ENCODE data around the gene CTBS. TPM values are rescaled to one million over a fixed set of nuclear protein-coding genes. Genes with fewer than 3 reads are reported as not detected.

CTBS gene
- total RNA-seq, 1 experiment from 2014 or later: 3.7 TPM

DNA sequence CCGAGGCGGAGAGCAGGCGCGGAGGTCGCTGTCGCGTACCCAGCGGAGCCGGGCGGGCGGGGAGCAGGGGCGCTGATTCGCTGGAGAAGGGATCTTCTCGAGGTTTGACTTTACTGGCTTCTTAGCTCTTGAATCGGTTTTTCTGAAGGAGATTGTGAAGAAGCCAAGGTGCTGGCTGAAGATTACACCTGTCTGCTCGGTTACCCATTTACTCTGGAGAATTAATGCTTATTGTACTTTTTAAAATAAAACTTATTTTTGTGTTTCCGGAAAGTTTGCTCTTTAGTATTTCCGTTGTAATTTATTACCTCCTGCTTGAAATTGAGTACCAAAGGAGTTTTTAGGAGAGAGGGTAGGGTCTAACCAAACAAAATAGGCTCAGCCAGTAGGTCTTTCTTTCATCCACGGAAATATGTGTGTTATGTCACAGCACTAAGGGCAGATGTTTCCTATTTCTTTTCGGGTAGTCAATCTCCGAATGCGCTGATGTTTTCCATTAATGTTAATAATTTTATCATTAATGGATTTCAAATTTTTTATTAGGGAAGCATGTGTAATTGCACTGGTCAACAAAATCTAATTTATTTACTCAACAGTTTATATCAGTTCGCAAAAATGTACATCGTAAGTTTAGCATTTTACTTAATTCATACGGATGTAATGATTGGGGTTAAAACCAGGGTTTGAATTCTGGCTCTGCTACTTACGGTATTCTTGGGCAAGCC, 67.3 kb downstream of the CTBS start:
- intact Hi-C loops (cut with micrococcal nuclease): loop anchor here (1.0 to 10.0 kb wide), 8 partner anchors 34 to 428 kb away; partner anchors contain the start of gene CTBS
- no peaks in the 10 kb centered on the region for H3K27me3 ChIP-seq (ENCODE audit: low read length)
- no peaks in the 10 kb centered on the region for H3F3A ChIP-seq (ENCODE audit: low read length, unreplicated experiment)
- TF ChIP-seq EZH2 (IDR thresholded peaks at IDR 0.05; ENCODE audit: low read length, unreplicated experiment) (no peak), CTCF (conservative IDR thresholded peaks at IDR 0.05; ENCODE audit: low read depth, low read length) (no peak), EZH2phosphoT487 (IDR thresholded peaks at IDR 0.05; ENCODE audit: borderline replicate concordance, low read length) (no peak)
- H3K4me3 ChIP-seq (ENCODE audit: low read length): peak overlapping the region; percentile 83
- peak overlapping the region; percentile 94 for H3K27ac ChIP-seq (ENCODE audit: low read length)
- peaks cover 32% of the 10 kb centered on the region for H4K20me1 ChIP-seq (ENCODE audit: low read length)
- ChIA-PET POLR2A (ENCODE audit: unreplicated experiment) (interaction anchor here (0.5 to 1.4 kb wide), 7 partner anchors 20 to 853 kb away, joined by 3 to 15 read pairs (median 4); no protein-coding TSS in a partner anchor), CTCF (interaction anchor here (1.1 to 1.3 kb wide), 4 partner anchors 35 to 112 kb away, joined by 3 to 6 read pairs (median 6); no protein-coding TSS in a partner anchor)
- H3K9ac ChIP-seq (ENCODE audit: low read length): peak overlapping the region; percentile 85
- peak overlapping the region; percentile 93 for H2AFZ ChIP-seq (ENCODE audit: low read length)
- no peaks in the 10 kb centered on the region for H3K9me2 ChIP-seq (replicated peaks; ENCODE audit: low read length)
- peak overlapping the region; percentile 89 for H3K4me2 ChIP-seq (ENCODE audit: low read length)
- ATAC-seq (no peak), DNase-seq (peak; percentile 14)
- 0 out of 2 replicates have a peak, but pooled peaks cover 4% of the 10 kb centered on the region for H3K9me3 ChIP-seq (ENCODE audit: low read length)
- 0 out of 2 replicates have a peak, but pooled peaks cover 3% of the 10 kb centered on the region for H3K36me3 ChIP-seq (ENCODE audit: low read depth, low read length)
- TSS peak; percentile 63 for BruUV-seq (replicated peaks)
- peaks cover 26% of the 10 kb centered on the region for H3K4me1 ChIP-seq (ENCODE audit: insufficient read depth, low read length)
- peaks cover 48% of the 10 kb centered on the region for H3K79me2 ChIP-seq (ENCODE audit: low read length)

DNA sequence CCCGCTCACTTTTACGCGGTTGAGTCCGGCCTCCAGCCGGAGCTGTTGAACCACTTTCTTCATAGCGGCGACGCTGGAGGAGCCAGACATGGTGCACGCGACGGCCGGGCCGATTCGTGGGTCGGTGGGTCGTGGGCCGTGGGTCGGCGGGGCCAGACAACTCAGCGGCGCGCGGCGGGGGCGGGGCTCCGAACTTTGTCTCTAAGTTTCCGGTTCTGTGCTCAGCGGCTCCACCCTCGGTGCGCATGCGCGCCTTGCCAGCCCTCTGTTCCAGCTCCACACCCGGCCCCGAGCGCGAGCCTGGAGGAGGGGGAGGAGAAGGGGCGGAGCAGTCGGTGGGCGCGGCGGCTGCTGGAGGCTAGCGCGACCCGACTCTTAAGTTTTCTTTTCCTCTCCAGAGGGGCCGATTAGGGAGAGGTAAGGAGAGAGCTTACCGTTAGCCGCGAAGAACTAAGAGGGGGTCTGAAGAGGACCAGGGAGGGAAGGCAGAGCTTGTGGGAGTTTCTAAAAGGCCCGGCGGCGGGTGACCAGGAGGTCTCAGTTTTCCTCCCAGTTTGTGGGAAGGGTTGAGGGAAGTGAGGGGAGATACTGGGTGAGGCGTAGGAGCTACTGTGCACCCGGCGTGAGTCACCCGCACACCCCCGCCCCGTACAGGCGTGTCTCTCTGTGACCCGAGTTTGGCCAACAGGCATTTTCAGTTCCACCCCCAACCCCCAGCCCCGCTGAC, 68.1 kb downstream of the CTBS start, which contains the start of the genes GNG5 and SPATA1:
Gene GNG5, minus strand, starts transcription at position 580 of the 727 bp plus-strand sequence. Its CDS starts 490 bp downstream, at position 90.
Gene SPATA1, plus strand, starts transcription at position 385 of the 727 bp plus-strand sequence. CDS start 9,974 bp downstream, outside the sequence.
- H3K9me2 ChIP-seq (replicated peaks; ENCODE audit: low read length): no peaks in the 10 kb centered on the region
- H3K4me2 ChIP-seq (ENCODE audit: low read length): peak within 1 kb of the TSS; percentile 89
- H3K9me3 ChIP-seq (ENCODE audit: low read length): 0 out of 2 replicates have a peak, but pooled peaks cover 4% of the 10 kb centered on the region
- no TSS peak for BruUV-seq (replicated peaks)
- H3K79me2 ChIP-seq (ENCODE audit: low read length): peaks cover 55% of the 10 kb centered on the region
- ATAC-seq (peak; percentile 81), DNase-seq (peak; percentile 96)
- peak within 1 kb of the TSS; percentile 83 for H3K4me3 ChIP-seq (ENCODE audit: low read length)
- peak within 1 kb of the TSS; percentile 94 for H3K27ac ChIP-seq (ENCODE audit: low read length)
- TF ChIP-seq EZH2 (IDR thresholded peaks at IDR 0.05; ENCODE audit: low read length, unreplicated experiment): no peak
- peak; percentile 76 for TF ChIP-seq EZH2phosphoT487 (IDR thresholded peaks at IDR 0.05; ENCODE audit: borderline replicate concordance, low read length)
- H2AFZ ChIP-seq (ENCODE audit: low read length): peak within 1 kb of the TSS; percentile 93
- peak within 1 kb of the TSS; percentile 85 for H3K9ac ChIP-seq (ENCODE audit: low read length)
- peaks cover 26% of the 10 kb centered on the region for H3K4me1 ChIP-seq (ENCODE audit: insufficient read depth, low read length)
- no peaks in the 10 kb centered on the region for H3K27me3 ChIP-seq (ENCODE audit: low read length)
- POLR2A ChIA-PET (ENCODE audit: unreplicated experiment): interaction anchor here (0.5 to 1.4 kb wide), 12 partner anchors 19 to 853 kb away, joined by 3 to 15 read pairs (median 4); no protein-coding TSS in a partner anchor
- H4K20me1 ChIP-seq (ENCODE audit: low read length): peaks cover 32% of the 10 kb centered on the region
- H3F3A ChIP-seq (ENCODE audit: low read length, unreplicated experiment): no peaks in the 10 kb centered on the region
- CTCF ChIA-PET: interaction anchor here (0.6 to 1.3 kb wide), 6 partner anchors 36 to 1406 kb away, joined by 3 to 6 read pairs (median 4); no protein-coding TSS in a partner anchor
- peaks cover 6% of the 10 kb centered on the region; the same call in 1 of the 2 replicates for H3K36me3 ChIP-seq (ENCODE audit: low read depth, low read length)
- intact Hi-C loops (cut with micrococcal nuclease): loop anchor here (1.0 to 10.0 kb wide), 8 partner anchors 35 to 429 kb away; partner anchors contain the start of gene CTBS

Measured in PC-3 (cell line).